ENCODE data around the gene TAB3. TPM values are rescaled to one million over a fixed set of nuclear protein-coding genes. Genes with fewer than 3 reads are reported as not detected.
"Not testable (repeated sequence)": the region's sequence is repeated elsewhere in the genome, so short reads cannot be mapped to it uniquely, and the experiment has no call there.

Gene TAB3
- total RNA-seq, 1 donor from 2014 or later: 20.0 TPM

DNA sequence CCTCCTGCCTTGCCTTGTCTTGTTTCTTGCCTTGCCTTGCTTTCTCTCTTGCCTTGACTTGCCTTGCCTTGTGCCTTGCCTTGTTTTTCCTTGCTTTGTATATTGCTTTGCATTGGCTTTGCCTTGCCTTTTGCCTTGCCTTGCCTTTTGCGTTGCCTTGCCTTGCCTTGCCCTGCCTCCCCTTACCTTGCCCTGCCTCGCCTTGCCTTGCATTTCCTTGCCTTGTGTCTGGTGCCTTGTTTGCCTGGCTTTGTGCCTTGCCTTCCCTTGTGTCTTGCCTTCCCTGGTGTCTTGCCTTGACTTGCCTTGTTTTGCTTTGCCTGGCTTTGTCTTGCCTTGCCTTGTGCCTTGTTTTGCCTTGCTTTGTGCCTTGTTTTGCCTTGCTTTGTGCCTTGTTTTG is 89.7 kb downstream of the TAB3 start:
- Mint-ChIP-seq H3K36me3 (no peaks in the 10 kb centered on the region), H3K9me3 (no peaks in the 10 kb centered on the region), H3K27me3 (ENCODE audit: insufficient read depth, low read depth) (peaks cover 2% of the 10 kb centered on the region), H3K4me1 (no peaks in the 10 kb centered on the region), H3K4me3 (no peak overlapping the region), H3K27ac (no peak overlapping the region)
- Histone ChIP-seq H3K9ac (no peak overlapping the region), H4K20me1 (ENCODE audit: low read depth) (no peaks in the 10 kb centered on the region), H3K79me2 (ENCODE audit: low read depth) (no peaks in the 10 kb centered on the region), H3K27ac (no peak overlapping the region), H3K4me3 (no peak overlapping the region), H3K9me3 (ENCODE audit: low read depth) (no peaks in the 10 kb centered on the region), H3K4me1 (no peaks in the 10 kb centered on the region), H2AFZ (replicated peaks) (no peak overlapping the region), H3K36me3 (no peaks in the 10 kb centered on the region), H3F3A (ENCODE audit: low read depth) (no peaks in the 10 kb centered on the region), H3K4me2 (no peak overlapping the region), H3K27me3 (no peaks in the 10 kb centered on the region)
- TF ChIP-seq EZH2 (IDR thresholded peaks at IDR 0.05) (no peak), CTCF (IDR thresholded peaks at IDR 0.05) (no peak), EZH2phosphoT487 (IDR thresholded peaks at IDR 0.05) (no peak)
- DNase-seq (ENCODE audit: low spot score): no peak

DNA sequence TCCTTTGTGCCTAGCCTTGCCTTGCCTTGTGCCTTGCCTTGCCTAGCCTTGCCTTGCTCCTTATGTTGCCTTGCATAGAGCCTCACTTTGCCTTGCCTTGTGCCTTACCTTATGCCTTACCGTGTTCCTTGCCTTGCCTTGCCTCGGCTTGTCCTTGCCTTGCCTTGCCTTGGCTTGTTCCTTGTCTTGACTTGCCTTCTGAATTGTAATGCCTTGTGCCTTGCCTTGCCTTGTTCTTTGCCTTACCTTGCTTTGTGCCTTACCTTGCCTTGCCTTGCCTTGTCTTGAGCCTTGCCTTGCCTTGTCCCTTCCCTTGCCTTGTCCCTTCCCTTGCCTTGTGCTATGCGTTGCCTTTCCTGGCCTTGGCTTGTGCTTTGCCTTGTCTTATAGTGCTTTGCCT is 90.2 kb downstream of the TAB3 start:
- Mint-ChIP-seq H3K9me3 (no peaks in the 10 kb centered on the region), H3K4me3 (no peak overlapping the region), H3K4me1 (no peaks in the 10 kb centered on the region), H3K36me3 (no peaks in the 10 kb centered on the region), H3K27ac (no peak overlapping the region), H3K27me3 (ENCODE audit: insufficient read depth, low read depth) (peaks cover 2% of the 10 kb centered on the region)
- H3K36me3 ChIP-seq: no peaks in the 10 kb centered on the region
- no peaks in the 10 kb centered on the region for H3K79me2 ChIP-seq (ENCODE audit: low read depth)
- no peaks in the 10 kb centered on the region for H3K27me3 ChIP-seq
- no peaks in the 10 kb centered on the region for H3K9me3 ChIP-seq (ENCODE audit: low read depth)
- no peaks in the 10 kb centered on the region for H3F3A ChIP-seq (ENCODE audit: low read depth)
- H3K4me1 ChIP-seq: no peaks in the 10 kb centered on the region
- H4K20me1 ChIP-seq (ENCODE audit: low read depth): no peaks in the 10 kb centered on the region
- H3K4me2 ChIP-seq: no peak overlapping the region
- DNase-seq (ENCODE audit: low spot score): no peak
- no peak for TF ChIP-seq EZH2phosphoT487 (IDR thresholded peaks at IDR 0.05)
- no peak for TF ChIP-seq EZH2 (IDR thresholded peaks at IDR 0.05)
- TF ChIP-seq CTCF (IDR thresholded peaks at IDR 0.05): no peak
- no peak overlapping the region for H3K27ac ChIP-seq
- no peak overlapping the region for H3K4me3 ChIP-seq
- H3K9ac ChIP-seq: no peak overlapping the region
- H2AFZ ChIP-seq (replicated peaks): no peak overlapping the region

GRCh38 chrX:30797301-30797700 is 91.8 kb downstream of the TAB3 start:
- H2AFZ ChIP-seq (replicated peaks); H3K9me3 Mint-ChIP-seq; H3K27ac ChIP-seq; DNase-seq (ENCODE audit: low spot score); H3K4me1 Mint-ChIP-seq; H3F3A ChIP-seq (ENCODE audit: low read depth); H3K9me3 ChIP-seq (ENCODE audit: low read depth); H3K9ac ChIP-seq; H3K4me3 Mint-ChIP-seq; H3K27ac Mint-ChIP-seq; H3K27me3 Mint-ChIP-seq (ENCODE audit: insufficient read depth, low read depth); H3K4me1 ChIP-seq; H4K20me1 ChIP-seq (ENCODE audit: low read depth); H3K27me3 ChIP-seq; H3K36me3 Mint-ChIP-seq; H3K36me3 ChIP-seq; H3K4me2 ChIP-seq; H3K79me2 ChIP-seq (ENCODE audit: low read depth); H3K4me3 ChIP-seq: not testable (repeated sequence)

- Histone ChIP-seq H3K27me3 (no peaks in the 10 kb centered on the region), H4K20me1 (ENCODE audit: low read depth) (no peaks in the 10 kb centered on the region), H3K4me1 (no peaks in the 10 kb centered on the region), H3K4me3 (no peak overlapping the region), H3K79me2 (ENCODE audit: low read depth) (no peaks in the 10 kb centered on the region), H3F3A (ENCODE audit: low read depth) (no peaks in the 10 kb centered on the region), H3K27ac (no peak overlapping the region), H3K4me2 (no peak overlapping the region), H3K9me3 (ENCODE audit: low read depth) (no peaks in the 10 kb centered on the region), H3K36me3 (no peaks in the 10 kb centered on the region), H2AFZ (replicated peaks) (no peak overlapping the region), H3K9ac (no peak overlapping the region)
- Mint-ChIP-seq H3K9me3 (no peaks in the 10 kb centered on the region), H3K27ac (no peak overlapping the region), H3K27me3 (ENCODE audit: insufficient read depth, low read depth) (peaks cover 5% of the 10 kb centered on the region), H3K36me3 (no peaks in the 10 kb centered on the region), H3K4me3 (no peak overlapping the region), H3K4me1 (no peaks in the 10 kb centered on the region)
- DNase-seq (ENCODE audit: low spot score): no peak
- TF ChIP-seq EZH2 (IDR thresholded peaks at IDR 0.05): no peak
- no peak for TF ChIP-seq CTCF (IDR thresholded peaks at IDR 0.05)
- no peak for TF ChIP-seq EZH2phosphoT487 (IDR thresholded peaks at IDR 0.05)
Measured at GRCh38 chrX:30795981-30796958, 92.8 kb downstream of the TAB3 start.
